Muscle of leg (tissue), 11 donors: Measurements from ENCODE around the gene MBD4. TPM values are rescaled to one million over a fixed set of nuclear protein-coding genes. Genes with fewer than 3 reads are reported as not detected.
"Not testable (repeated sequence)": the region's sequence is repeated elsewhere in the genome, so short reads cannot be mapped to it uniquely, and the experiment has no call there.

ENCODE experiments used
- DNase-seq: peaks from one replicate; pipeline ENCODE4 v3.0.0; 2013
- H3K27ac ChIP-seq: one replicate; pipeline ENCODE4 v1.5.1; 2013; ENCODE audit warnings: mild to moderate bottlenecking, low read length, control low read depth
- H3K27me3 ChIP-seq: one replicate; pipeline ENCODE4 v1.6.1; 2013; ENCODE audit warnings: low read length; ENCODE audit not compliant: control insufficient read depth, insufficient read depth
- H3K36me3 ChIP-seq: one replicate; pipeline ENCODE4 v1.6.1; 2013; ENCODE audit warnings: low read length; ENCODE audit not compliant: control insufficient read depth, insufficient read depth
- H3K4me1 ChIP-seq: one replicate; pipeline ENCODE4 v1.6.1; 2013; ENCODE audit warnings: low read length; ENCODE audit not compliant: control insufficient read depth, insufficient read depth
- H3K4me3 ChIP-seq: one replicate; pipeline ENCODE4 v1.5.1; 2013; ENCODE audit warnings: low read length, control low read depth
- H3K9me3 ChIP-seq: replicated peaks from 2 replicates; pipeline ENCODE4 v1.6.1; 2013; ENCODE audit warnings: low read depth, low read length; ENCODE audit not compliant: control insufficient read depth
- WGBS: methylation state at CpG from one replicate; pipeline ENCODE4 v1.1.5; 2013; ENCODE audit warnings: missing lambda C conversion rate; ENCODE audit not compliant: insufficient coverage; 5-methylcytosine and 5-hydroxymethylcytosine counted together
- polyA plus RNA-seq, 8 donors: library from polyadenylated mRNA; unstranded; fragments of 120-200 nt; gene quantifications; one replicate each; pipeline versions ENCODE4 v1.2.1 to v1.2.3, GENCODE V29; 2013; ENCODE audit warnings: inconsistent platforms in 1 of 8, low replicate concordance in 1 of 8; ENCODE audit not compliant: insufficient read length in 8 of 8, insufficient read depth in 1 of 8
- total RNA-seq: library from RNA; stranded (reverse); fragments of 120-200 nt; gene quantifications from one replicate; pipeline ENCODE4 v1.2.4, GENCODE V29; 2013

Gene MBD4
- total and polyA plus RNA-seq, 9 donors: 22.6 to 28.1 (median 25.3) TPM

DNA sequence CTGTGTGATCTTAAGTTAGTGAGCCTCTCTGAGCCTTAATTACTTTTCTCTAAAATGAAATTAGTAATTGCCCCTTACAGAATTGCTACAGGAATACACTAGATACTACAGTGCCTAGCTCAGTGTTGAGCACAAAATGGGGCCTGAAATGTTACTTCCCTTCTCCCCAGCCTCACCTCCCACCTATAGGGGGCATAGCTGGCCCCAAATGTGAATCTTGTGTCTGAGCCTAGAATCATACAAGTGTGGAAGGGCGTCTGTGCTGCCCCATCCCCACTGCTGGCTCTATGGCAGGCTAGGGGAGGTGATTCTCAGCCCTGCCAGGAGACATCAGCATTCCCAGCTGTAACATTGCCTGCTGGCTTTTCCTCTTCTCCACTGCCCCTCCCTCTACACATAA, 43.0 kb upstream of the MBD4 start:
- Histone ChIP-seq H3K4me1 (peaks cover 39% of the 10 kb centered on the region), H3K36me3 (peaks cover 53% of the 10 kb centered on the region)
- WGBS: no CpG with 5 or more reads among the region's 1 CpG

DNA sequence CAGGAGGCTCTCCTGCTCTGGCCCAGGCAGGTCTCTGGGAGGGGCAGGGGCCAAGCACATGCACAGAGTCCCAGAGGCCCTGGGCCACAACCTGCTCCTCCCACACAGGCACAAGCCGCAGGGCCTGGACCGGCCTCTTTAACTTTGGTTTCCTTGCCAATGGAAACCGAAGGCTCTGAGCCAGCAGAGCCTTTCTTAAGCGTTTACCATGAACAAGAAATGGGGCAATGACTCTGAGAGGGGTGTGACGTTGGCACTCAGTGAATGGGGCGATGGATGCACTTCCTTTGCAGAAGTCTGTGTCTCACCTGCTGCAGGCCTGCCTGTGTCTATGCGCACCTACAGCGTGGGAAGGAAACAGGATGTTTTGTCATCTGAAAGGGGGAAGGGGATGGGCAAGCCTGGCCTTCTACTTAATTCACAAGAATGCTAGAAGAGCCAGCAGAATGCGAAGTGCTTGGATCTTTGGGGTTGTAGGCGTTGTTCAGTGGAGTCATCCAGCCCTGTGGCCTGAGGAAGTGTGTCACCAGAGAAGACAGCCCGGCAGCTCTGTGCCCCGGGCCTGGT, 42.1 kb upstream of the MBD4 start:
- Histone ChIP-seq H3K27me3 (no peaks in the 10 kb centered on the region), H3K4me1 (peaks cover 33% of the 10 kb centered on the region), H3K27ac (peak overlapping the region; percentile 82), H3K9me3 (no peaks in the 10 kb centered on the region), H3K36me3 (peaks cover 59% of the 10 kb centered on the region), H3K4me3 (no peak overlapping the region)
- DNase-seq: peak; percentile 86
- WGBS: 49% methylated on average over 9 of the region's 12 CpGs

More for the DNA sequence above, 43.0 kb upstream of the MBD4 start:
- peak overlapping the region; percentile 82 for H3K27ac ChIP-seq
- no peak overlapping the region for H3K4me3 ChIP-seq
- H3K9me3 ChIP-seq: no peaks in the 10 kb centered on the region
- no peaks in the 10 kb centered on the region for H3K27me3 ChIP-seq
- DNase-seq: no peak

DNA sequence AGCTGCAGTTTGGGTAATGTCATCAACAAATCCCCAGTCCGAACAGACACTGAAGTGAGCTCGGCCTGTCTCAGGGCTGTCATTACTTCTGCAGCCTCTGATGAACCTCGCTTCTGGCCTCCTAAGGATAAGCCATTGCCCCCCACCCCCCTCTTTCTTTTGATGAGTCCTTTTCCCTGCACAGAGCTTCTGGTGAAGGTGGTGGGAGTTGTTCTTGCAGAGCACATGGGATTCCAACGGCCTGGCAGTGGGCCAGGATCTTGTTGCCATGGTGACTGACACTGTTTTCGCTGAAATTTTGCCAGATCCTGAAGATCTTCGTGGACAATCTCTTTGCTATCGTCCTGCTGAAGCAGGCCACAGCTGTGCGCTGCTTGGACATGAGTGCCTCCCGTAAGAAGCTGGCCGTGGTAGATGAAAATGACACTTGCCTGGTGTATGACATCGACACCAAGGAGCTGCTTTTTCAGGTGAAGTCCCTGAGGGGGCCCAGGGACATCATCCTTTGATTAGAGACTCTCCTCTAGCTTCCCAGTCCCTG, 41.5 kb upstream of the MBD4 start:
- H3K27ac ChIP-seq: peak overlapping the region; percentile 82
- 15% methylated on average over 2 of the region's 11 CpGs for WGBS
- DNase-seq: peak; percentile 68
- H3K4me3 ChIP-seq, H3K9me3 ChIP-seq, H3K27me3 ChIP-seq: not testable (repeated sequence)
- H3K36me3 ChIP-seq: peaks cover 65% of the 10 kb centered on the region
- H3K4me1 ChIP-seq: peaks cover 28% of the 10 kb centered on the region

DNA sequence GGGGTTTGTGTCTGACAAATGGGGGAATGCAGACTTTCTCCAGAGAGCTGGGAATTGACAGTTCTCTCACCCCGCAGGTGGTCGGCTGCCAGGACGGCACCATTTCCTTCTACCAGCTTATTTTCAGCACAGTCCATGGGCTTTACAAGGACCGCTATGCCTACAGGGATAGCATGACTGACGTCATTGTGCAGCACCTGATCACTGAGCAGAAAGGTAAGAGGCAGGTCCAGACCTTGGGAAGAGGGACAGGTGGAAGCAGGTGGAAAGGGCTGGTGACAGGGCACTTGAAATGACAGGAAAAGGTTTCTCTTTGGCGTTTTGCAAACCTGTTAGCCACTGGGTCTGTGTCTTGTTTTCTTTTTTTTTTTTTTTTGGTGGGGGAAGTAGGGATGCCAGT, 36.8 kb upstream of the MBD4 start:
- 80% methylated on average over 3 of the region's 6 CpGs for WGBS
- H3K36me3 ChIP-seq: peaks cover 52% of the 10 kb centered on the region

DNA sequence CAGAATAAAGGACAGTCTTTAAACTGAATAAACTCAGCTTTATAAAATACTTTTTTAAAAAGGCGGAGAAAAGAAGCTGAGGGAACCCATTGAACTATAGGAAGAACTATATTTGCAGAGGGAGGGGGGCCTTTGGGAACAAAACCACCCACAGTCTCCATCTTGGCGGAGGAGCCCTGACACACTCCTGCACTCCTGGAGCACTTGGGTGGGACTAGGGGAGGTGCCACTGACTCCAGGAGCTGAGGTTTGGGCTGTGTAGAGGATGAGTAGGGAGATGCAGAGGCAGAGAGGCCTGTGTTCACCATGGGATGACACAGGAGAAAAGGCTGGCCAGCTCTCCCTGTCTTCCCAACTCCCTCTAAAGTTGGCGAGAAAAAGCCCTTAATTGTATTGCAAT, 36.1 kb upstream of the MBD4 start:
- peaks cover 57% of the 10 kb centered on the region for H3K36me3 ChIP-seq
- DNase-seq: no peak
- no peak overlapping the region for H3K4me3 ChIP-seq
- no peaks in the 10 kb centered on the region for H3K4me1 ChIP-seq
- no peaks in the 10 kb centered on the region for H3K27me3 ChIP-seq
- H3K9me3 ChIP-seq: no peaks in the 10 kb centered on the region
- no CpG with 5 or more reads among the region's 3 CpGs for WGBS
- no peak overlapping the region for H3K27ac ChIP-seq

More for the DNA sequence above, 36.8 kb upstream of the MBD4 start:
- Histone ChIP-seq H3K27ac (no peak overlapping the region), H3K27me3 (no peaks in the 10 kb centered on the region), H3K4me1 (peaks cover 5% of the 10 kb centered on the region), H3K9me3 (no peaks in the 10 kb centered on the region), H3K4me3 (no peak overlapping the region)
- no peak for DNase-seq

- no peaks in the 10 kb centered on the region for H3K27me3 ChIP-seq
- H3K27ac ChIP-seq: no peak overlapping the region
- 93% methylated on average over 5 of the region's 10 CpGs for WGBS
- no peaks in the 10 kb centered on the region for H3K9me3 ChIP-seq
- no peak overlapping the region for H3K4me3 ChIP-seq
- H3K36me3 ChIP-seq: peaks cover 56% of the 10 kb centered on the region
- H3K4me1 ChIP-seq: no peaks in the 10 kb centered on the region
- no peak for DNase-seq
Observed at GRCh38 chr3:129474984-129475804, 35.4 kb upstream of the MBD4 start.

- no peaks in the 10 kb centered on the region for H3K27me3 ChIP-seq
- no peak for DNase-seq
- WGBS: 85% methylated on average over 2 of the region's 4 CpGs
- peaks cover 55% of the 10 kb centered on the region for H3K36me3 ChIP-seq
- no peak overlapping the region for H3K27ac ChIP-seq
- no peak overlapping the region for H3K4me3 ChIP-seq
- H3K9me3 ChIP-seq: no peaks in the 10 kb centered on the region
- H3K4me1 ChIP-seq: no peaks in the 10 kb centered on the region
Observed at GRCh38 chr3:129473769-129474152, 34.0 kb upstream of the MBD4 start.

GRCh38 chr3:129473067-129473768, 33.5 kb upstream of the MBD4 start:
- H3K36me3 ChIP-seq: peaks cover 55% of the 10 kb centered on the region
- no peaks in the 10 kb centered on the region for H3K9me3 ChIP-seq
- 100% methylated on average over 1 of the region's 4 CpGs for WGBS
- no peak for DNase-seq
- no peak overlapping the region for H3K27ac ChIP-seq
- no peaks in the 10 kb centered on the region for H3K27me3 ChIP-seq
- H3K4me1 ChIP-seq: no peaks in the 10 kb centered on the region
- H3K4me3 ChIP-seq: no peak overlapping the region

DNA sequence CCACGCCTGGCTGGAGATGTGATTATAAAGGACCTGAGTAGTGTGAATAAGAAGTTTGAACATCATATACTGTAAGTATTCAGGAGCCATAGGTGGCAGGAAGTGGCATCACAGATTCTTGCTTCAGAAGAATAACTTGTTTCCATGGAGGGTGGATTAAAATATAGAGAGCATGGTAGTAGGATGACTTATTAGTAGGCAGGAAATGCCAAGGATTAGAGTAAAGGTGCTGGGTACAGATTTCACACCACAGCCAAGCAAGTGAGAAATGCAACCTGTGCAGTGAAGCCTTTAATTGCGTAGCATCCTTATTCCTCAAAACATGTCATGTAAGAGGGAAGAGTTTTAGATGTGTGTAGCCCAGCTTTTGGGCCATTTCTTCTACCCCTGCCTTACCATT, 31.1 kb upstream of the MBD4 start:
- Histone ChIP-seq H3K27ac (no peak overlapping the region), H3K27me3 (no peaks in the 10 kb centered on the region), H3K9me3 (no peaks in the 10 kb centered on the region), H3K4me1 (no peaks in the 10 kb centered on the region), H3K36me3 (peaks cover 50% of the 10 kb centered on the region), H3K4me3 (no peak overlapping the region)
- DNase-seq: no peak
- no CpG with 5 or more reads among the region's 2 CpGs for WGBS

GRCh38 chr3:129469026-129469425, 29.3 kb upstream of the MBD4 start:
- no peaks in the 10 kb centered on the region for H3K9me3 ChIP-seq
- H3K36me3 ChIP-seq: peaks cover 51% of the 10 kb centered on the region
- DNase-seq: no peak
- H3K4me1 ChIP-seq: no peaks in the 10 kb centered on the region
- no peak overlapping the region for H3K27ac ChIP-seq
- WGBS: 83% methylated on average over 1 of the region's 2 CpGs
- no peak overlapping the region for H3K4me3 ChIP-seq
- no peaks in the 10 kb centered on the region for H3K27me3 ChIP-seq
